ENCODE results near the gene TSPAN8. TPM values are rescaled to one million over a fixed set of nuclear protein-coding genes. Genes with fewer than 3 reads are reported as not detected.

The TSPAN8 gene
- total RNA-seq, 1 experiment from 2014 or later = 4.2 TPM

GRCh38 chr12:71164166-71164565 is 6.4 kb upstream of the TSPAN8 start:
- intact Hi-C loops (cut with micrococcal nuclease; ENCODE audit: unreplicated experiment) = no loop called here
- Histone ChIP-seq H3K9me3 (ENCODE audit: control insufficient read depth, insufficient read depth, low read depth, low read length) (no peaks in the 10 kb centered on the region), H3K4me1 (ENCODE audit: control insufficient read depth, insufficient read depth, low read length) (no peaks in the 10 kb centered on the region; the same call in 1 of the 2 replicates), H3K27ac (ENCODE audit: low read length) (no peak overlapping the region), H3K4me3 (ENCODE audit: low read depth in 2 of 2, low read length in 2 of 2) (no peak overlapping the region), H3K36me3 (ENCODE audit: control insufficient read depth, insufficient read depth, low read length) (no peaks in the 10 kb centered on the region), H3K27me3 (ENCODE audit: control insufficient read depth, insufficient read depth, low read length) (no peaks in the 10 kb centered on the region)
- DNase-seq (ENCODE audit: low read depth, low spot score) (no peak), ATAC-seq (no peak)
- no TSS peak for BruUV-seq (replicated peaks)
- POLR2A ChIA-PET = no interaction called here
- CTCF ChIA-PET = no interaction called here
- TF ChIP-seq SIN3A (IDR thresholded peaks at IDR 0.05; ENCODE audit: borderline replicate concordance, insufficient read depth, low read depth, low read length) (no peak), TCF7L2 (IDR thresholded peaks at IDR 0.05; ENCODE audit: low read depth, low read length) (no peak), POLR2AphosphoS5 (IDR thresholded peaks at IDR 0.05; ENCODE audit: low read depth, low read length) (no peak), REST (IDR thresholded peaks at IDR 0.05; ENCODE audit: insufficient read depth in 1 of 2, low read depth in 2 of 2, low read length in 1 of 2) (no peak)
- TF ChIP-seq, protein P1, sequence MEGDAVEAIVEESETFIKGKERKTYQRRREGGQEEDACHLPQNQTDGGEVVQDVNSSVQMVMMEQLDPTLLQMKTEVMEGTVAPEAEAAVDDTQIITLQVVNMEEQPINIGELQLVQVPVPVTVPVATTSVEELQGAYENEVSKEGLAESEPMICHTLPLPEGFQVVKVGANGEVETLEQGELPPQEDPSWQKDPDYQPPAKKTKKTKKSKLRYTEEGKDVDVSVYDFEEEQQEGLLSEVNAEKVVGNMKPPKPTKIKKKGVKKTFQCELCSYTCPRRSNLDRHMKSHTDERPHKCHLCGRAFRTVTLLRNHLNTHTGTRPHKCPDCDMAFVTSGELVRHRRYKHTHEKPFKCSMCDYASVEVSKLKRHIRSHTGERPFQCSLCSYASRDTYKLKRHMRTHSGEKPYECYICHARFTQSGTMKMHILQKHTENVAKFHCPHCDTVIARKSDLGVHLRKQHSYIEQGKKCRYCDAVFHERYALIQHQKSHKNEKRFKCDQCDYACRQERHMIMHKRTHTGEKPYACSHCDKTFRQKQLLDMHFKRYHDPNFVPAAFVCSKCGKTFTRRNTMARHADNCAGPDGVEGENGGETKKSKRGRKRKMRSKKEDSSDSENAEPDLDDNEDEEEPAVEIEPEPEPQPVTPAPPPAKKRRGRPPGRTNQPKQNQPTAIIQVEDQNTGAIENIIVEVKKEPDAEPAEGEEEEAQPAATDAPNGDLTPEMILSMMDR (IDR thresholded peaks at IDR 0.05) = no peak
- in situ Hi-C loops (cut with HindIII; ENCODE audit: low pct_unique_long_range_greater_than_20kb, low sequenced_read_pairs) = no loop called here

- ChIA-PET POLR2A (no interaction called here), CTCF (no interaction called here)
- peak overlapping the region; percentile 6; the same call in 1 of the 2 replicates for H3K27ac ChIP-seq (ENCODE audit: low read length)
- no peaks in the 10 kb centered on the region for H3K9me3 ChIP-seq (ENCODE audit: control insufficient read depth, insufficient read depth, low read depth, low read length)
- H3K36me3 ChIP-seq (ENCODE audit: control insufficient read depth, insufficient read depth, low read length) = no peaks in the 10 kb centered on the region
- no peaks in the 10 kb centered on the region; the same call in 1 of the 2 replicates for H3K27me3 ChIP-seq (ENCODE audit: control insufficient read depth, insufficient read depth, low read length)
- in situ Hi-C loops (cut with HindIII; ENCODE audit: low pct_unique_long_range_greater_than_20kb, low sequenced_read_pairs) (no loop called here), intact Hi-C loops (cut with micrococcal nuclease; ENCODE audit: unreplicated experiment) (no loop called here)
- TF ChIP-seq SIN3A (IDR thresholded peaks at IDR 0.05; ENCODE audit: borderline replicate concordance, insufficient read depth, low read depth, low read length) (no peak), TCF7L2 (IDR thresholded peaks at IDR 0.05; ENCODE audit: low read depth, low read length) (no peak), POLR2AphosphoS5 (IDR thresholded peaks at IDR 0.05; ENCODE audit: low read depth, low read length) (no peak)
- TF ChIP-seq, protein P1 (IDR thresholded peaks at IDR 0.05) = no peak
- BruUV-seq (replicated peaks) = no TSS peak
- no peaks in the 10 kb centered on the region; the same call in 1 of the 2 replicates for H3K4me1 ChIP-seq (ENCODE audit: control insufficient read depth, insufficient read depth, low read length)
- ATAC-seq (no peak), DNase-seq (ENCODE audit: low read depth, low spot score) (no peak)
- H3K4me3 ChIP-seq (ENCODE audit: low read depth in 2 of 2, low read length in 2 of 2) = no peak overlapping the region
Measured at GRCh38 chr12:71162832-71163763, 5.3 kb upstream of the TSPAN8 start.
